PC-3 (cell line): ENCODE measurements around the gene STRN.

Experiments used
- EZH2 ChIP-seq: fragments of 300-600 bp; sonication (generic); IDR thresholded peaks from one replicate; pipeline ENCODE4 v1.6.1; 2017; ENCODE audit warnings: antibody characterized with exemption, mild to moderate bottlenecking, low read length; ENCODE audit not compliant: unreplicated experiment
- EZH2phosphoT487 ChIP-seq: fragments of 300-600 bp; sonication (generic); IDR thresholded peaks from 2 replicates; pipeline ENCODE4 v1.6.1; 2018; ENCODE audit warnings: mild to moderate bottlenecking, antibody characterized with exemption, low read length, borderline replicate concordance
- TF ChIP-seq, protein P1 (sequence below): fragments of 300-600 bp; sonication (generic); conservative IDR thresholded peaks from 2 replicates; pipeline ENCODE4 v1.5.1; 2017; ENCODE audit warnings: antibody characterized with exemption, low read depth, mild to moderate bottlenecking, low read length

DNA sequence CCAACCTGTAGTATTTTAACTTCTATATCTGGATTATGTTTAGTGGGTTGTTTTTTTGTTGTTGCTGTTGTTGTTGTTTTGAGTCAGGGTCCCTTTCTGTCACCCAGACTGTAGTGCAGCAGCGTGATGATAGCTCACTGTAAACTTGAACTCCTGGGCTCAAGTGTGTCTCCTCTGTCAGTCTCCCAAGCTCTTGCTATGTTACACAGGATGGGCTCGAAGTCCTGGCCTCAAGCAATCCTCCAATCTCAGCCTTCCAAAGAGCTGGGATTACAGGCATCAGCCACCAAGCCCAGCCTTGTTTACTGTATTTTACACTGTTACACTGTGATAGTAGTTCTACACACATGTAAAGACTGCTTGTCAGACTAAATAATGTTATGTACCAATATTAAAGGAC is 9.7 kb upstream of the STRN start:
- TF ChIP-seq, protein P1, sequence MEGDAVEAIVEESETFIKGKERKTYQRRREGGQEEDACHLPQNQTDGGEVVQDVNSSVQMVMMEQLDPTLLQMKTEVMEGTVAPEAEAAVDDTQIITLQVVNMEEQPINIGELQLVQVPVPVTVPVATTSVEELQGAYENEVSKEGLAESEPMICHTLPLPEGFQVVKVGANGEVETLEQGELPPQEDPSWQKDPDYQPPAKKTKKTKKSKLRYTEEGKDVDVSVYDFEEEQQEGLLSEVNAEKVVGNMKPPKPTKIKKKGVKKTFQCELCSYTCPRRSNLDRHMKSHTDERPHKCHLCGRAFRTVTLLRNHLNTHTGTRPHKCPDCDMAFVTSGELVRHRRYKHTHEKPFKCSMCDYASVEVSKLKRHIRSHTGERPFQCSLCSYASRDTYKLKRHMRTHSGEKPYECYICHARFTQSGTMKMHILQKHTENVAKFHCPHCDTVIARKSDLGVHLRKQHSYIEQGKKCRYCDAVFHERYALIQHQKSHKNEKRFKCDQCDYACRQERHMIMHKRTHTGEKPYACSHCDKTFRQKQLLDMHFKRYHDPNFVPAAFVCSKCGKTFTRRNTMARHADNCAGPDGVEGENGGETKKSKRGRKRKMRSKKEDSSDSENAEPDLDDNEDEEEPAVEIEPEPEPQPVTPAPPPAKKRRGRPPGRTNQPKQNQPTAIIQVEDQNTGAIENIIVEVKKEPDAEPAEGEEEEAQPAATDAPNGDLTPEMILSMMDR, result no peak
- TF ChIP-seq EZH2phosphoT487 (no peak), EZH2 (no peak)
